CD4-positive, alpha-beta T cell treated with Interleukin-15 for 1 hour (primary cell): ENCODE results near the gene C2.
A peak's percentile ranks its signal among the peaks of the same experiment; 100 is the strongest.

ENCODE experiments used
- DNase-seq: peaks from one replicate; pipeline ENCODE4 v3.0.0-alpha.2; 2020

The C2 gene

DNA sequence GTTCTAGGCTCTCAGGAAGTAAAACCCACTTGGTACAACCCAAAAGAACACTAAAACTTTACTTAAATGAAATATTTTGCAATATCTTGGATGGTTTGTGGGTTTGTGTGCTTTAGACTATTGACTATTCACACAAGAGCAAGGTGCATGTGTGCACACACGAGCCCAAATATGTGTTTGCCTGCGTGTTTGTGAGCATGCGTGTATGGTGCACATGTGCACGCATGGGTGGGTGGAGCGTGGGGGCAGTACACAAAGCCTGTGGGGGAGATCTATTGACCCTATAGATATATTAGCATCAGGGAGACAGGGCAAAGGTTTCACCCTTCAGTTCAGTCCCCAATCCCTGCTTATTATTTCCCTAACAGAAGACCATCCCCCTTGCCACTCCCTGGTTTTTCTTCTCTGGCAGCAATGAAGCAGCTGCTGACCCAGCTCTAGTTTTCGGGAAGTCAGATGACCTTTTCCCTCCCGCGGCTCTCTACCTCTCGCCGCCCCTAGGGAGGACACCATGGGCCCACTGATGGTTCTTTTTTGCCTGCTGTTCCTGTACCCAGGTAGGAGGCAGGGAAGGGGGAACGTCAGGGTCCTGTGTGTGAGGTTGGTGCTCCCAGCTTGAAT lies at the start of gene C2:
Gene C2, plus strand, starts transcription at position 476 of the 621 bp plus-strand sequence. Its CDS starts 36 bp downstream, at position 512.
- no peak for DNase-seq

DNA sequence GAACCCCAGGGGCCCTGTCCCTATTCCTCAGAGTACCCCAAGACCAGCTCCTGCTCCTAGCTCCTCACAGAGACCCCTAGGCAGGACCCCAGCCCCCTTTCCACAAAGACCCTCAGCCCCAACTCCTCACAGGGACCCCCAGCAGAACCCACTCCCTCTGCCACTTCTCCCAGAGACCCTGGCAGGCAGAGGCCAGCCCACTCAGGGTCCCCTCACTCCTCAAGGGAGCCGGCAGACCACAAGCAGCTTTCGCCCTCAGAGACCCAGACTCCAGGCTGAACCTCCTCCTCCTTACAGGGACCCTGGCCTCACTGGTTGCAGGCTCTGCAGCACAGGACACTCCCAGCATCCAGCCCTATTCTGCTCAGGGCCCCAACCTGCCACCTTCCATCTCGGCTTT lies 49.3 kb upstream of the C2 start:
- DNase-seq = no peak

DNA sequence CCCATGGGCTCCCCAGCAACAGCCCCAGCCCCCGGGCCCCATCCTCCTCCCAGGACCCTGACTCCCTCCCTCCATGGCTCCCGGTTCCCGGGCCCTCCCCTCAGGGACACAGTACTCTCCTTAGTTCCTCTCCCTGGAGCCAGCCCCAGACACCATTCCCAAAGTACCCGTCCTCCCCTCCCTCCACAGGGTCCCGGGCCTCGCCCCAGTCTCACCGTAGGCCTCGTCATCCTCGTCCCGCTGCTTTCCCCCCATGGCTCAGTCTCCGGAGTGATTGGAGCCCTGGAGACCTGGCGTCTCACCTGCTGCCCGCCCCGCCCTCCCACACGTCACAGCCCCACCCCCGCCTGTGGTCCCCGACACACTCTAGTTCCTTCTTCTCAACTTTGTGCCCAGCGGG lies 48.8 kb upstream of the C2 start, which contains the start of gene SLC44A4:
Gene SLC44A4, minus strand, starts transcription at position 272 of the 400 bp plus-strand sequence. Its CDS starts 17 bp downstream, at position 255.
- no peak for DNase-seq

DNA sequence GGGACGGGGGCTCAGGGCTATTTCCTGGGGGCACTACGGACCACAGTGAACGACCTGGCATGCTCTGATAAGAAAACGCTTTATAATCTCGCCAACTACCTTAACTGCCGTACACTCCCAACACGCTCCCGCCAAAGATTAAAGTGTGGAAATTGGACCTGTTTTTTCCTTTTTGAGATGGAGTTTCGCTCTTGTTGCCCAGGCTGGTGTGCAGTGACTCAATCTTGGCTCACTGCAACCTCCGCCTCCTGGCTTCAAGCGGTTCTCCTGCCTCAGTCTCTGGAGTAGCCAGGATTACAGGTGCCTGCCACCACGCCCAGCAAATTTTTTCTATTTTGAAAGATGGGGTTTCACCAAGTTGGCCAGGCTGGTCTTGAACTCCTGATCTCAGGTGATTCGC lies 48.4 kb upstream of the C2 start:
- no peak for DNase-seq

DNA sequence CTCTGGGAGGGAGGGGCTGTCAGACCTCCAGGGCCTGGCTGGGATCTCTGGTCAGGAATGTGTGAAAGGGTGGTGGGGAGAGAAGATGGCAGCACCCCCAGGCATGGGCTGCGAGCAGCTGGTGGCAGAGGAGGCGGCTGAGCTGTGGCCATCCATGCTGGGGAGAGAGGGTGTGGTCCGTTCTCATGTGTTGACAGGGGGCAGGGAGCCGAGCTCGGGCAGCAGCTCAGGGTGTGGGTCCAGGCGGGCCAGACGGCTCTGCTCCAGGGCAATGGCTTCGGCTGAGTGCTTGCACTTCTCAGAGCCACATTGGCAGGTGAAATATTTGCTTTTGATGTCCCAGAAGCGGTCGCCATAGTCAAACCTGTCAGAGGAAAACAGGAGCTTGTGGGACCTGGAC lies 47.6 kb upstream of the C2 start:
- no peak for DNase-seq

DNA sequence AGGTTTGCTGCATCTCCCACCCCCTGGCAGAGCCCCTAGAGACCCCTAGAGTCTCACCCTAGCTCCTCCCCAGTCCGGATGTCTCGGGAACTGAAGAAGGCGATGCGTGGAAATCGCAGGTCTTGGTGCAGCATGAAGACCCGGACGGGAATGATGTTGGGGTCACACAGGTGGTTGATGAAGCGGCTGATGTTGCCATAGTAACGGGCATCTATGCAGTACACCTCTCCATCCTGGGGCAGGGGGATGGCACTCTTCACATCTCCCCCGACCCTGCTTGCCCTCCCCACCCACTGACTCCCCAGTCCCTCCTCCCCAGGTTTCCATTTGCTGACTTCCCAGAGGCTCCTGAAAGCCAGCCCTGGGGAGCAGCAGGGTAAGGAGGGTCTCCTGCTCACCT lies 46.9 kb upstream of the C2 start:
- DNase-seq = no peak

DNA sequence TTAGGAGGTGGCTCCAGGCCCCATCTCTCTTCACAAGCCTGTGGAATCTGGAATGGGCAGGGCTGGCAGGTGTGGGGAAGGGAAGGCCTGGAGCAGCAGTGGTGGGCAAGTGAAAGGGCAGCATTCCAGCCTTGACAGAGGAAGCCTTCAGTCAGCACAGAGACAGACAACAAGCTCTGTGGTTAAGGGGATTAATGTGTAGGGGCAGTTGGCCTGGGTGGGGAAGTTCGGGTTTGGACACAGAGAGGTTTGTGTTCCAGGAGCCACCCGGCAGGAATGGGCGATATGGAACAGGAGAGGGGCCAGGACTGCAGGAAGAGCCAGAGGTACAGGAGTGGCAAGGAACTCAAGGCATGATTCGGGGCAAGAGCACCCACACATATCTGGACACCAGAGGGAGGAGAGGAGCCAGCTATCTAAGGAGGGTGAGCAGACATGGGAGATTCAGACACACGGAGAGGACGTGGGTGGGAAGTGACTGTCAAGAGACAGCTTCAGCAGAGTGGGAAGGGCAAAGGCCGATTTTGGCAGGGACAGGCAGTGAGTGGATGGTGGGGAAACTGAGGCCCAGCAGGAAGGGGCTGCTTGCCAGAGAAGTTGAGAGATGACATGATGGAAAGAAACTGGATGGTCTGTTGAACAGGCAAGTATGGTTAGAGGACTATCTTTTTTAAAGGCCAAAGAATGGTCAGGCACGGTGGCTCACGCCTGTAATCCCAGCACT lies 46.2 kb upstream of the C2 start:
- no peak for DNase-seq

DNA sequence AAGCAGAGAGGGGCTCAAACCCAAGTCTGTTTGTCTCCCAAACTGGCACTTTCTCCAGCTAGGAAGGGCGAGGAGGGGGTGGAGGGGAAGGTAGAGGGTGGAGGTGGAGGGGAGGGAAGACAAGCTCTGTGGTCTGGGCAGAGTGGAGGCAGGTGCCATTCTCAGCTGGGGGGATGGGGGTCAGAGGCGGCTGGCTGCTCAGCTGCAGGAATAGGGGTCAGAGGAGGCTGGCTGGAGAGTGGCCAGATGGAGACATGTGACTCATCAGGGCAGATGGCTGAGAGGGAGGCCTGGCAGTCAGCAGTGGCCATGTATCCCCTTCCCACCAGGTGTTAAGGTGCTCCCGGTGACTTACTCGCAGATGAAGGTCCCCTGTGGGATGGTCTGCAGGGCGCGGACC lies 45.2 kb upstream of the C2 start:
- DNase-seq = no peak

DNA sequence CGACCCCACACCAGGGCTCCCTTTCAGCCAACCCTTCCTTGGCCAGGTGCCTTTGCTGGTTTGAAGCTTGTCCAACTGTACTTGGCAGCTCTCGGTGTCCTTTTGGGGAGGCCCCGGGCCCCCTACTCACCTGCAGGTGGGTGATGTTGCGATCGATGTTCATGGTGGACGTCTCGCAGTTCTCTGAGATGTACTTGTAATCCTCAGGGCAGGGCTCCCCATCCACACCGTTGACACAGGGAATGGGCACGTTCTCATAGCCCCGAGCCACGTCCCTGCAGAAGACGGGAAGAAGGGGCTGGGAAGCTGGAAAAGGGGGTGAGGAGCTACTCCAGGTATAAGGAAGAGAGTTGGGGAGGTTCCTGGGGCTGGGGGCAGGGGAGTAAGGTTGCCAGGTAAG lies 43.8 kb upstream of the C2 start:
- no peak for DNase-seq

DNA sequence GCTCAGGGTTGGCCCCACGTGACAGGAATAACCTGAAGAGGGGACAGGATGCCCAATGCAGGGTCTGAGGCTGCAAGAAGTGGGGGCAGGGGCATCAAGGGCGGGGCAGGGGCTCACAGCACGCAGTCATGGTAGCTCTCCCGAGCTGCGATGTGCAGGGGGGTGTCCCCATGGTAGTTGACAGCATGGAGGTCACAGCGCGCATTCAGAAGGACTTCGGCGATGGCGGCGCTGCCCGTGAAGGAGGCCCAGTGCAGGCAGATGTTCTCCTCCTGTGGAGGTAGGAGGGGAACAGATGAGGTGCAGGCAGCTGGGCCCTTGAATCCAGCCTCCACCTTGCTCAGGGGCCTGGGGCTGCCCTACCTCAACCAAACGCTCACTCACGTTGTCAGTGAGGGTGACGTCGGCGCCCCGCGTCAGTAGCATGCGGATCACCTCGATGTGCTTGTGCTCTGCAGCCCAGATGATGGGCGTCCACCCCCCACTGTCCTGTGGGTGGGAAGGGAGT lies 42.9 kb upstream of the C2 start:
- no peak for DNase-seq

DNA sequence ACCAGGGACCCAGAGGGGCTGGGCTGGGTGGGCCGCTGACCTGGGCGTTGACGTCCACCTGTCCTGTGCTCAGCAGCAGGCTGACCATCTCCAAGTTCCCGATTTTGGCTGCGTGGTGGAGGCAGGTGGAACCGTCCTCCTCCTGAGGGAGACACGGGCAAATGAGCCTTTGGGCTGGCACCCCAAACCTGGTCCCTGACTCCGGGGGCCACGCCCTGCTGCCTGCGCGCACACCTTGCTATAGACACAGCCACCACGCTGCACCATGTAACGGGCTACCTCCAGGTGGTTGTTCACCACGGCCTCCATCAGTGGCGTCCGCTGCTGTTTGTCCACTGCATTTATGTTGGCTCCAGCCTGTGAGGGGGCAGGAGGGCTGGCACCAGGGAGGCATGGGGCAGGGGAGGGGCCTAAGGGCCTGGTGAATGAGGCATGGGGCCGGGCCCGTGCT lies 41.0 kb upstream of the C2 start:
- DNase-seq = no peak

DNA sequence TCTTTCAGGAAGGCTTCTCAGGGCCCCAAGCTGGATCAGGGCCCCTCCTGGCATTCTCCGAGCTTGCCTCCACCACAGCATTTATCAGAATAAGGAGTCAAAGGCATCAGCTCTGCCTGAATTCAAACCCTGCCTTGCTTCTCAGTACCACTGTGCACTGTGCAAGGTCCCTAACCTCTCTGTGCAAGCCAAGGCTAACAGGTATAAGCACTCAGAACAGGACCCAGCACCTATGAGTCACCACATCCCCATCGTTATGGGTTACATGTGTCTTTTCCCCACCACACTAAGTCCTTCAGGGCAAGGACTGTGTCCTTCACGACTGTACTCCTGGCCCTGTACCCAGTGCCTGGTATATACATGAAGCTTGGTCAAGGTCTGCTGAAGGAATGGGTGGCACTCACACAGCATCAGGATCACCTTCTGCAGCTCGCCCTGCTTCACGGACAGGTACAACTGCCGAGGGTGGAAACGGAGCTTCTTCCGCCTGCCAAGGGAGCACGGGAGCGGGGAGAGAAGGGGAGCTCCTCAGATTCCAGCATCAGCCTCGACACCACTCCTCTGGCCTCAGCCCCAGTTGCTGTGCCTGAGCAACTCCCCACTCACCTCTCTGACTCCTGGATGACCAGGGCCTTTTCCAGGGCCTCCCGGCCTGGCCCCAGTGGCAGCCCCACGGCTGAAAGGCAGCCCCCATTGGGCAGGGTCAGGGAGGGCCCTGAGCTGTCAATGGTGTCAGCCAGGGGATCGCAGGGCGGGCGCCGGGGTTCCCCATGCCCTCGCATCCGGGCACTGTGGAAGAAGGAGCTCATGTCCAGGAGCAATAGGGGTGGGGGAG lies 40.1 kb upstream of the C2 start:
- no peak for DNase-seq

DNA sequence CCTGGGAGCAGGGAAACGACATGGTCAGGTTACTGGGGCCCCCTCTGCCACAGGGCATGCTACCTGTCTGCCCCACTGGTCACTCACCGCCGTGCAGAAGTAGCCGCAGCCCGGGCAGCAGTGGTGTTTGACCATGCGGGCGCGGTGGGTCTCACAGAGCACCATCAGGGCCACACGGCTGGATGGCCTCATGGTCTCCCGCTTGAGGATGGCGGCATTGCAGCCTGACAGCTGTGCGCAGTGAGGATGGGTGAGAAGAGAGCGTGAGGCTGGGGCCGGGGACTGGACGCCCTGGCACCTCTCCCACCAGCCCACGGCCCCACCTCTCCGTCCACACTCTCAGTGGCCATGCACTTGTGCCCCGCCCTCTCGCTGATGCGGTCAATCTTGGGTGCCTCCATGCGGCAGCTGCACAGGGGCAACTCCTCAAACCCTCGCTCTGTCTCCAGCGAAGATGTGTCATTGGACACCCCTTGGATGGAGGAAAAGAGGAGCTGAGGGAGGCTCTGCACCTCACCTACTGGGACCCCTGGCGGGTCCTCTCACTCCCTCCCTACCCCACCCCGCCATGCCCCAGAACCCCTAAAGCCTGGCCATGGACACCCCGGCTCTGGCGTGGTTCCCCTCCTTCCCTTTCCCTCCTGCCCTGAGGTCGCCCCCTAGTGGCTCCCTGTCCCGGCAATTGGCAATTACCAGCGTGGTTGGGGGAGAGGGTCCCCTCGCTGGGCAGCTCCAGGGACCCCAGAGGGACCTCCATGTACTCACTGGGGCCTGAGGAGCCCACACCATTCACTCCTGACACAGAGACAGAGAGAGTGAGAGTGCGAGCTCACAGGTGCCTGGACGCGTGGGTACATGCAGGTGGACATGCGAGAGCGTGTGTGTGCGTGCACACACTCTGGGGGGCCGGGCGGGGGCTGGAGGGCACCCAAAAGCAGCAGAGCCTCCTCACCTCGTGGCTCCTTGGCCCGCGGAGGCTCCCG lies 39.0 kb upstream of the C2 start:
- DNase-seq = peak; percentile 39

DNA sequence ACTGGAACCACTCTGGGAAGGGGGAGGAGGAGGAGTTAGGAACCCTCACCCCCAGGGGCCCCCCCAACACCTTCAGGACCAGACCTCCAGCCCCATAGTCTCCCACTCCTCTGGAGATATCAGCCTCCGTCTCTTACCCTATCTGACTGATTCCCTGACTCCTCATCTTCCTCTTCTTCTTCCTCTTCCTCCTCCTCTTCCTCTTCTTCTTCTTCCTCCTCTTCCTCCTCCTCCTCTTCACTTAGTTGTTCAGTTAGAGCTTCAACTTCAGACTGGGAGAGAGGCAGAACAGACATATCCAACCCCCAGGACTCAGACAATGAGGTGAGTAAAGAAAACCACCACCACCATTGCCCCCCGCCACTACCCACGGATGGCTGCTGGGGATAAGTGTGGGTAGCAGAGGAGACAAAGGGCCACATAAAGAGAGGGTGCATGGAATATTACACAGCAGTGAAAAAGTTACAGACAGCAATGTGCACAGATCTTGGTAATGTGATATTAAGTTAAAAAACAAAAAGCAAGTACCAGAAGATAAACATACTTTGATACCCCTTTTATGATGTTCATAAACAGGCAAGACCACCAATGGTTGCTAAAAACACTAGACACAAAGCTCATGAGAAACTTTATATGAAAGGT lies 38.1 kb upstream of the C2 start:
- no peak for DNase-seq

DNA sequence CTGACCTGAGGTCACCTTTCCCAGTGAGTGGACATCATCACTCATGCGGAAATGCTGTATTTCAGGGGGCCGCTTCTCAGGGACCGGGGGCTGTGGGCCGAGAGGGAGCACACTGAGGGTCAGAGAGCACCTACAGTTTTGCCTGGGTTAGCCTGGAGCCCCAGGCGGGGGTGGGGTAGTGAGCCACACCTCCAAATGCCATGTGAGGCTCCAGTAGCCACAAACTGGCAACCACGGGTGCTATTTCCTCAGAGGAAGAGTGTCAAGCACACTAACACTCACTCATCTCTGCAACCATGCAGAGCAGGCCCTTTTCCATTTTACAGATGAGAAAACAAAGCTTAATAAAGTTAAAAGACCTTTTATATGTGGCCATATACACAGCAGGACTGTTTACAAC lies 34.7 kb upstream of the C2 start:
- DNase-seq = no peak

DNA sequence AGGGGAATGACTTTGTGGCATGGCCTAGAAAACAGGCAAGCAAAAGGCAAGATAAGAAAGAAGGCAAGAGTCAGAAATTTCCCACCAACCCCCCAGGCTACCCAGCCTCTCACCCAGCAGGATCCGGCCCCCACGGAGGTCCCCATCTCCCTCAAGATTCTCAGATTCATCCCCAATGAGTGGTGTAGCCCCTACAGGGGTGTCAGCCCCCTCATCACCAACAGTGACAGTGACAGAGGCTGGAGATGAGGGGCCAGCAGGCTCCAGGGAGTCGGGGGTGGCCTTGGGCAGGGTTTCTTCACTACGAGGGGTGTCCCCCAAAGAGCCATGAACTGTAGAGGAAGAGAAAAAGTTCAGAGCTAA lies 31.0 kb upstream of the C2 start:
- DNase-seq = no peak

DNA sequence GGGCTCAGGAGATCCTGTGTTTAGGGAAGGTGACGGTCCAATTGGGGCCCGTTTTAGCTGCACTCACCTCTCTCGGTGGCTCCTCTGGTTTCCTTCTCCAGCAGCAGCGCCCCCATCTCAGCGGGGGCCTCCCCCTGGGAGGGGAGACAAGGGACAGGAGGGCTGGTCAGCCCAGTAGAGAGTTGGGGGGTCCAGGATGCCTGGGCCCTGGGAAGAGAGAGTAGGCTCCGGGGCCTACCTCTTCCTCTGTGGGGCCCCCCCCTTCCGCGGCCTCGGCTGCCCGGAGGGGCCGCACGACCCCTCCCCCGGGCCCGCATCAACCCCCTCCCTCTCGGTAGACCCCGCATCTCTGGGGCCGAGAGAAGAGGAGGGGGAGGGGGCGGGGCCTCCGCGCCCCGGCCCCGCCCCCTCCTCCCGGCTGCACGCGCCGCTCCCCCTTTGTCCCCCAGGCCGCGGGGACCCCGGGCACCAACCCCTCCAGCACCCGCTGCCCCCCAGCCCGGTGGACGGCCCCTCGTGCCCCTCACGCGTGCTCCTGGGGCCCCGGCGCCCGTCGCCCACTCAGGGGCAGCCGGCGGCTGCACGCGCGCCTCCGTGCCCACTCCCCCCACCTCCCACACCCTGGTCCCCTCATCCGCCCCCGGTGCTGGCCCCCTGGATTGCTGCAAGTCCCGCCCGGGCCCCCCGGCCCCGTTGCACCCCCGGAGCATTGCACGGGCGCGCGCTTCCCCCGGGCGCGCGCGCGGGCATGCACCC lies 30.5 kb upstream of the C2 start:
- no peak for DNase-seq

DNA sequence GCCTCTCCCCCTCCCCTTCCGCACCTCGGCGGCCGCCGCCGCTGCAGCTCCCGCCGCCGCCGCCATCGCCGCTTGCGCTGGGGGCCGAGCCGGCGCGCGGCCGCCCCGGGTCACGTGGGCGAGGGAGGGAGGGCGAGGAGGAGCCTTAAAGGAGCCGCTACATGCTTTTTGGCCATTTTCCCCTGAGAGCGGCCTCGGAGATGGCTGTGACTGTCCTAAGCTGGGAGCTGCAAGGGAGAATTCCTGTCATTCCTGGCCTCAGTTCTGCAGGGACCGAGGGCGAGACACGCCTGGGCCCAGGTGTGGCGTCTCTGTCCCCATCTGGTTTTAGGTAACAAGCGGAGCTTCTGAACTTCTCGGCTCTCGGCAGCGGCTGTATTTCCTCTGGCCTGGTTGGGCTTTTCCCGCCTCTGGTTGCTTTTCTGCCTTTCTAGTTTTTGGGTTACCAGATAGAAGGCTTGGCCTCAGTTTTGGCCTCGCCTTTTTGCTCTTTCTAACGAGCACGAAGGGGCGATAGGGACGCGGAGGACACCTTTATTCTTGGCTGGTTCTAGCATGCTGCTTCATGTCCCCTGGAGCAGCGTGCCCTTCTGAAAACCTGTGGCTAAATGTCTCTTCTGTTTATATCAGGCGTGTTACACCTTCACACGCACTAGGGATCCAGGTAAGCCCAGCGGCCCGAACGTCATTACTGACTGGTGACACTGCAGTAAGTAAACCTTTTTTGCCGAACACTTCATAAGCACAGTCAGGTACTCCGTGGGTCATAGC lies 29.7 kb upstream of the C2 start, which contains the start of gene EHMT2:
Gene EHMT2, minus strand, starts transcription at position 87 of the 771 bp plus-strand sequence. Its CDS starts 21 bp downstream, at position 66.
- DNase-seq = peak; percentile 83

DNA sequence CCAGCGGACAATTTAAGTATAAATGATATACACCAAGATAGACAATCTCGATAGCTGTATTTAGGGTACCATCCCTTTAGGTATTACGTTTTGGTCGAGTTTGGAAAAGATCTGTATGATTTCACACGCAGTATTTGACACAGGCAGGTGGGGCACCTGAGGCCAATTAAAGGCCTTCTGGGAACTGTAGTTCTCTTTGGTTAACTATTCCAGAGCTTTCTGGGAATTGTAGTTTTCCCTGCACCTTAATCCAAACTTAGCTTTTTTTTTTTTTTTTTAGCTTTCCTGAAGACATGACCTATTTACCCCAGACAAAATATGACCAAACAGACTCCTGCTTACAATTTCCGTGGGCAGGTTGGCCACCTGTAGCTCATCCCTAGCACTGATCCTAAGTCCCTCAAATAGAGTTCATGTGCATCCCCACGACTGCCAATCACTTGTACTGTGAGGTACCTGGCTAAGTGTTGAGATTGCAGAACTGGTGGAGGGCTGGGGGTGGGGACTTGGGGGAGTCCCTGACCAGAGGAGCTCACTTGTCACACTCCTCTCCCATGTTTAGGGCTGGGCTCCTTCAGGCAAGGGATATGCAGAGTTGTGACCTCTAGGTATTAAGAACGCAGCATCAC lies 29.0 kb upstream of the C2 start:
- peak; percentile 34 for DNase-seq

DNA sequence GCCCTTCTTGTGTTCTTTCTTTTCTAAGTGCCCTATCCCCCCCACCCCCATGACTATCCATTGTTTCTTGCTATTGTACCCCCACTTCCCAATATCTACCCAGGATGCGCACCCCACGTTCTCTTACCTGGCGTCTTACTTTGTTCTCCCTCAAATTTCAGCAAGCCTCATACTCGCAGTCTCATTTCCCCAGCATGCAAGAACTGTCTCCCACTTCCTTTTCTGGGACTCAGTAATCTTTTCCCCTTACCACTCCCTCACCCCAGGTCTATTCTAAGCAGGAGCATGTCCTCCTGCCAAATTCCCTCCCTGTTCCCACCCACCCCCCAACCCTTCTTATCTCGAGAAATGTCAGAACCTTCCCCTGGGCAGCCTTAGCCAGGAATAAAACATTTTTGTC lies 28.3 kb upstream of the C2 start:
- DNase-seq = no peak
